Measurements from ENCODE around the gene OR1I1.
A peak's percentile ranks its signal among the peaks of the same experiment; 100 is the strongest.

- peak in 2 of 3 experiments; percentile 9 to 31 for TF ChIP-seq CTCF (IDR thresholded peaks at IDR 0.05)
- peak; percentile 15 for TF ChIP-seq POLR2A (IDR thresholded peaks at IDR 0.05; ENCODE audit: low read depth)
Measured at GRCh38 chr19:15125232-15126067, 43.4 kb downstream of the OR1I1 start.
